Activated T-helper 2 cell treated with anti-CD3 and anti-CD28 coated beads, Interferon-gamma antibody, Interleukin-2, Interleukin-4, amounts not matched to agents 10 μg/mL and 5 μg/mL and 100 μg/mL, durations not matched to agents 14 hours and 24 hours and 36 hours (primary cell): ENCODE results near the gene PDHX. TPM values are rescaled to one million over a fixed set of nuclear protein-coding genes. Genes with fewer than 3 reads are reported as not detected.

Experiments
- DNase-seq: peaks from one replicate; pipeline ENCODE4 v3.0.0; 2021; ENCODE audit warnings: low spot score
- H3K27ac Mint-ChIP-seq: one replicate; pipeline ENCODE4 v1.8.0; 2021; ENCODE audit warnings: mixed read lengths
- H3K27me3 Mint-ChIP-seq: one replicate; pipeline ENCODE4 v1.8.0; 2021; ENCODE audit warnings: low read depth, mixed read lengths
- H3K36me3 Mint-ChIP-seq: one replicate; pipeline ENCODE4 v1.8.0; 2021; ENCODE audit warnings: low read depth, mixed read lengths
- H3K4me1 Mint-ChIP-seq: one replicate; pipeline ENCODE4 v1.8.0; 2021; ENCODE audit warnings: low read depth, mixed read lengths
- H3K4me3 Mint-ChIP-seq: one replicate; pipeline ENCODE4 v1.8.0; 2021; ENCODE audit warnings: low read depth, mild to moderate bottlenecking, moderate library complexity, mixed read lengths
- H3K9me3 Mint-ChIP-seq: one replicate; pipeline ENCODE4 v1.8.0; 2021; ENCODE audit warnings: mixed read lengths
- intact Hi-C: fragments of 100-400 bp; cut with micrococcal nuclease; formaldehyde crosslinking; loops from one replicate; pipeline ENCODE4 v1.15.1; 2023
- total RNA-seq: library from RNA; stranded (reverse); gene quantifications from 2 replicates; pipeline ENCODE4 v1.2.3, GENCODE V29; 2022

PDHX gene
- total RNA-seq, 1 donor from 2014 or later: 29.7 TPM

GRCh38 chr11:35040221-35040942 is 124.0 kb downstream of the PDHX start:
- Mint-ChIP-seq H3K4me1 (peaks cover 58% of the 10 kb centered on the region), H3K36me3 (peaks cover 3% of the 10 kb centered on the region), H3K27me3 (peaks cover 20% of the 10 kb centered on the region), H3K4me3 (peak overlapping the region; percentile 73), H3K27ac (peak overlapping the region; percentile 91), H3K9me3 (no peaks in the 10 kb centered on the region)
- intact Hi-C loops: loop anchor here (1.0 to 10.0 kb wide), 11 partner anchors 10 to 796 kb away; partner anchors contain the start of genes APIP and PDHX
- DNase-seq: peak; percentile 69

- H3K27me3 Mint-ChIP-seq: peaks cover 18% of the 10 kb centered on the region
- H3K9me3 Mint-ChIP-seq: no peaks in the 10 kb centered on the region
- H3K27ac Mint-ChIP-seq: peak overlapping the region; percentile 91
- intact Hi-C loops: loop anchor here (2.0 to 10.0 kb wide), 2 partner anchors 302 to 796 kb away; no protein-coding TSS in a partner anchor
- H3K4me1 Mint-ChIP-seq: peaks cover 63% of the 10 kb centered on the region
- H3K36me3 Mint-ChIP-seq: peaks cover 3% of the 10 kb centered on the region
- H3K4me3 Mint-ChIP-seq: peak overlapping the region; percentile 43
- DNase-seq: no peak
These were observed 124.7 kb downstream of the PDHX start for GRCh38 chr11:35041070-35041554.

- Mint-ChIP-seq H3K36me3 (peaks cover 3% of the 10 kb centered on the region), H3K27ac (no peak overlapping the region), H3K4me1 (peaks cover 64% of the 10 kb centered on the region), H3K27me3 (peaks cover 16% of the 10 kb centered on the region), H3K4me3 (no peak overlapping the region), H3K9me3 (no peaks in the 10 kb centered on the region)
- DNase-seq: no peak
- intact Hi-C loops: loop anchor here (10.0 kb wide), 1 partner anchor 797 kb away; no protein-coding TSS in a partner anchor
These were observed 125.8 kb downstream of the PDHX start for GRCh38 chr11:35042224-35042623.

- peaks cover 4% of the 10 kb centered on the region for H3K9me3 Mint-ChIP-seq
These were observed 126.5 kb downstream of the PDHX start for GRCh38 chr11:35042913-35043312.

GRCh38 chr11:35043936-35044335 is 127.5 kb downstream of the PDHX start:
- Mint-ChIP-seq H3K4me3 (no peak overlapping the region), H3K27me3 (peaks cover 10% of the 10 kb centered on the region), H3K36me3 (peaks cover 14% of the 10 kb centered on the region), H3K9me3 (peaks cover 11% of the 10 kb centered on the region), H3K27ac (no peak overlapping the region), H3K4me1 (peaks cover 66% of the 10 kb centered on the region)
- intact Hi-C loops: loop anchor here (10.0 kb wide), 1 partner anchor 799 kb away; no protein-coding TSS in a partner anchor
- no peak for DNase-seq

More at GRCh38 chr11:35042913-35043312, 126.5 kb downstream of the PDHX start:
- DNase-seq: no peak
- H3K27ac Mint-ChIP-seq: no peak overlapping the region
- H3K36me3 Mint-ChIP-seq: peaks cover 6% of the 10 kb centered on the region
- intact Hi-C loops: loop anchor here (10.0 kb wide), 1 partner anchor 798 kb away; no protein-coding TSS in a partner anchor
- peaks cover 13% of the 10 kb centered on the region for H3K27me3 Mint-ChIP-seq
- H3K4me1 Mint-ChIP-seq: peaks cover 69% of the 10 kb centered on the region
- no peak overlapping the region for H3K4me3 Mint-ChIP-seq

- peak; percentile 78 for DNase-seq
- Mint-ChIP-seq H3K27me3 (peaks cover 10% of the 10 kb centered on the region), H3K27ac (peak overlapping the region; percentile 72), H3K4me1 (peaks cover 69% of the 10 kb centered on the region), H3K36me3 (peaks cover 22% of the 10 kb centered on the region), H3K9me3 (peaks cover 14% of the 10 kb centered on the region), H3K4me3 (no peak overlapping the region)
- intact Hi-C loops: loop anchor here (10.0 kb wide), 1 partner anchor 801 kb away; no protein-coding TSS in a partner anchor
These were observed 128.9 kb downstream of the PDHX start for GRCh38 chr11:35045236-35045820.

Other genes with a start within 250 kb of the PDHX start
- 28.1 and 30.7 TPM in 2 replicates for gene APIP, start 239 bp upstream of the PDHX start, total RNA-seq
- gene CD44, start 222.6 kb downstream of the PDHX start, total RNA-seq: 232 and 249 TPM in 2 replicates